HepG2 (cell line): ENCODE results near the gene INO80B. TPM values are rescaled to one million over a fixed set of nuclear protein-coding genes. Genes with fewer than 3 reads are reported as not detected.
A peak's percentile ranks its signal among the peaks of the same experiment; 100 is the strongest.

ENCODE experiments used
- ATF1 ChIP-seq: IDR thresholded peaks from 2 replicates; pipeline ENCODE4 v1.6.1; 2016; ENCODE audit warnings: mild to moderate bottlenecking, control low read depth
- PHF5A ChIP-seq: IDR thresholded peaks from one replicate; pipeline ENCODE4 v1.6.1; 2018; ENCODE audit warnings: low read depth, missing genetic modification reagents; ENCODE audit not compliant: unreplicated experiment
- SMARCE1 ChIP-seq: fragments of 450-650 bp; IDR thresholded peaks from 2 replicates; pipeline ENCODE4 v1.6.1; 2017; ENCODE audit warnings: borderline replicate concordance
- ZBTB25 ChIP-seq: IDR thresholded peaks from 2 replicates; pipeline ENCODE4 v1.6.1; 2018; ENCODE audit warnings: missing genetic modification reagents
- ZFAT ChIP-seq: sonication (generic); formaldehyde crosslinking; conservative IDR thresholded peaks from 2 replicates; pipeline ENCODE4 v1.8.1; 2023; ENCODE audit warnings: missing genetic modification reagents, inconsistent platforms
- ZGPAT ChIP-seq: IDR thresholded peaks from 2 replicates; pipeline ENCODE4 v1.6.1; 2016; ENCODE audit warnings: mild to moderate bottlenecking
- ZKSCAN5 ChIP-seq: sonication (generic); formaldehyde crosslinking; IDR thresholded peaks from 2 replicates; pipeline ENCODE4 v1.5.1; 2020; ENCODE audit warnings: mild to moderate bottlenecking, missing genetic modification reagents
- ZNF18 ChIP-seq: sonication (generic); formaldehyde crosslinking; IDR thresholded peaks from 2 replicates; pipeline ENCODE4 v1.8.0; 2022; ENCODE audit warnings: mild to moderate bottlenecking, missing genetic modification reagents; ENCODE audit not compliant: insufficient replicate concordance
- ZNF333 ChIP-seq: sonication (generic); formaldehyde crosslinking; IDR thresholded peaks from 2 replicates; pipeline ENCODE4 v1.4.0; 2020; ENCODE audit warnings: mild to moderate bottlenecking, missing genetic modification reagents, borderline replicate concordance
- ZNF468 ChIP-seq: sonication (generic); formaldehyde crosslinking; IDR thresholded peaks from 2 replicates; pipeline ENCODE4 v1.8.0; 2022; ENCODE audit warnings: mild to moderate bottlenecking, moderate library complexity, missing genetic modification reagents
- polyA plus RNA-seq, 8 experiments: library from polyadenylated mRNA; depleted of rRNA in 3 of 8; stranded (reverse) in 7 of 8; unstranded in 1 of 8; fragments of >200 nt; fragmentation: Illumina TruSeq in 4 of 8; extraction: Trizol in 4 of 8; gene quantifications; 2 replicates each; pipeline versions ENCODE4 v1.2.1 to v1.2.3, GENCODE V29; 2011 to 2016; ENCODE audit warnings: low read depth in 4 of 8, missing spikeins in 1 of 8, mixed read lengths in 1 of 8; ENCODE audit not compliant: insufficient read depth in 1 of 8
- total RNA-seq, 5 experiments: library from RNA; depleted of rRNA; stranded (reverse); fragments of >200 nt; fragmentation: Illumina TruSeq; extraction: Trizol; gene quantifications; 2 replicates each; pipeline ENCODE4 v1.2.3, GENCODE V29; 2016; ENCODE audit warnings: low read depth in 1 of 5
- TF ChIP-seq, protein P1 (sequence below): sonication (generic); formaldehyde crosslinking; IDR thresholded peaks from 2 replicates; pipeline ENCODE4 v1.5.0; 2020; ENCODE audit warnings: mild to moderate bottlenecking, missing genetic modification reagents, borderline replicate concordance
- TF ChIP-seq, protein P2 (sequence below): sonication (generic); formaldehyde crosslinking; IDR thresholded peaks from 2 replicates; pipeline ENCODE4 v1.4.0; 2020; ENCODE audit warnings: missing genetic modification reagents, mild to moderate bottlenecking, borderline replicate concordance

INO80B gene
- total and polyA plus RNA-seq, 2 of the 13 experiments (the other 11 are each of a cell fraction or from before 2014, with no cell fraction given) = 6.2 to 14.5 TPM

DNA sequence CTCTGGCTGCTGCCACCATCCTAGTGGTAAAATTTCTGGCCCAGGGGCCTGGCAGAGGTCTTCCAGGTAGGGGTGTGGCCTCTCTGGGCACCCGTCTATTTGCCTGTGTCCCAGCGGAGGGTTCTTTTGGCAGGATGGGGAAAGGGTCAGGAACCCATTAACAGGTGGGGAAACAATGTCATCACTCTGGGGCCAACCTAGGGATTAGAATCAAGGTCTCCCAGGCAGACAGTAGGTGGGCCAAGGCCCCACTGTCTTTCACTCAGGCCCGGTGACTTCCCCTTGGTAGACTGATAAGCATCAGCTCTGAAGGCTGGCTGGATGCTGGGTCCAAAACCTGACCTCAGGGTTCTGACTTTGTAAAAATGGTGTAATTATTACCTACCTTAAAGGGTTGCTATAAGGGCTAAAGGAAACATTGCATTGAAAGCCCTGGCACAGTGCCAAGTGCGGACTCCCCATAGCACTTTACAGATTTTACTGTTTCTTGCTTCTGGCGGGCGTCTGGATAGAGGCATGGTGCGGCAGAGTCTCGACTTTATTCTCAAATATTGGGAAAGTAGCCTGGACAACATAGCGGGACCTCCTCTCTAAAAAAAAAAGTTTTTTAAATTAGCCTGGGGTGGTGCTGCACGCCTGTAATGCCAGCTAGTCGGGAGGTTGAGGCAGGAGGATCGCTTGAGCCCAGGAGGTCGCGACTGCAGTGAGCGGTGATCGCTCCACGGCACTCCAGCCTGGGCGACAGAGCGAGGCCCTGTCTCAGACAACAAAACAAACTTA, 42.3 kb downstream of the INO80B start (continued):
- TF ChIP-seq ZBTB25 (CRISPR knock-in tag) (no peak), ZKSCAN5 (no peak), ZNF468 (CRISPR knock-in tag) (0 out of 2 replicates have a peak, but pooled peaks have one; percentile 39), ZNF333 (CRISPR knock-in tag) (no peak; the same call in 1 of the 2 replicates), SMARCE1 (no peak), ZGPAT (0 out of 2 replicates have a peak, but pooled peaks have one; percentile 28), ATF1 (no peak), PHF5A (CRISPR knock-in tag) (peak; percentile 76), ZFAT (CRISPR knock-in tag) (no peak), ZNF18 (CRISPR knock-in tag) (no peak)
- TF ChIP-seq, protein P1, sequence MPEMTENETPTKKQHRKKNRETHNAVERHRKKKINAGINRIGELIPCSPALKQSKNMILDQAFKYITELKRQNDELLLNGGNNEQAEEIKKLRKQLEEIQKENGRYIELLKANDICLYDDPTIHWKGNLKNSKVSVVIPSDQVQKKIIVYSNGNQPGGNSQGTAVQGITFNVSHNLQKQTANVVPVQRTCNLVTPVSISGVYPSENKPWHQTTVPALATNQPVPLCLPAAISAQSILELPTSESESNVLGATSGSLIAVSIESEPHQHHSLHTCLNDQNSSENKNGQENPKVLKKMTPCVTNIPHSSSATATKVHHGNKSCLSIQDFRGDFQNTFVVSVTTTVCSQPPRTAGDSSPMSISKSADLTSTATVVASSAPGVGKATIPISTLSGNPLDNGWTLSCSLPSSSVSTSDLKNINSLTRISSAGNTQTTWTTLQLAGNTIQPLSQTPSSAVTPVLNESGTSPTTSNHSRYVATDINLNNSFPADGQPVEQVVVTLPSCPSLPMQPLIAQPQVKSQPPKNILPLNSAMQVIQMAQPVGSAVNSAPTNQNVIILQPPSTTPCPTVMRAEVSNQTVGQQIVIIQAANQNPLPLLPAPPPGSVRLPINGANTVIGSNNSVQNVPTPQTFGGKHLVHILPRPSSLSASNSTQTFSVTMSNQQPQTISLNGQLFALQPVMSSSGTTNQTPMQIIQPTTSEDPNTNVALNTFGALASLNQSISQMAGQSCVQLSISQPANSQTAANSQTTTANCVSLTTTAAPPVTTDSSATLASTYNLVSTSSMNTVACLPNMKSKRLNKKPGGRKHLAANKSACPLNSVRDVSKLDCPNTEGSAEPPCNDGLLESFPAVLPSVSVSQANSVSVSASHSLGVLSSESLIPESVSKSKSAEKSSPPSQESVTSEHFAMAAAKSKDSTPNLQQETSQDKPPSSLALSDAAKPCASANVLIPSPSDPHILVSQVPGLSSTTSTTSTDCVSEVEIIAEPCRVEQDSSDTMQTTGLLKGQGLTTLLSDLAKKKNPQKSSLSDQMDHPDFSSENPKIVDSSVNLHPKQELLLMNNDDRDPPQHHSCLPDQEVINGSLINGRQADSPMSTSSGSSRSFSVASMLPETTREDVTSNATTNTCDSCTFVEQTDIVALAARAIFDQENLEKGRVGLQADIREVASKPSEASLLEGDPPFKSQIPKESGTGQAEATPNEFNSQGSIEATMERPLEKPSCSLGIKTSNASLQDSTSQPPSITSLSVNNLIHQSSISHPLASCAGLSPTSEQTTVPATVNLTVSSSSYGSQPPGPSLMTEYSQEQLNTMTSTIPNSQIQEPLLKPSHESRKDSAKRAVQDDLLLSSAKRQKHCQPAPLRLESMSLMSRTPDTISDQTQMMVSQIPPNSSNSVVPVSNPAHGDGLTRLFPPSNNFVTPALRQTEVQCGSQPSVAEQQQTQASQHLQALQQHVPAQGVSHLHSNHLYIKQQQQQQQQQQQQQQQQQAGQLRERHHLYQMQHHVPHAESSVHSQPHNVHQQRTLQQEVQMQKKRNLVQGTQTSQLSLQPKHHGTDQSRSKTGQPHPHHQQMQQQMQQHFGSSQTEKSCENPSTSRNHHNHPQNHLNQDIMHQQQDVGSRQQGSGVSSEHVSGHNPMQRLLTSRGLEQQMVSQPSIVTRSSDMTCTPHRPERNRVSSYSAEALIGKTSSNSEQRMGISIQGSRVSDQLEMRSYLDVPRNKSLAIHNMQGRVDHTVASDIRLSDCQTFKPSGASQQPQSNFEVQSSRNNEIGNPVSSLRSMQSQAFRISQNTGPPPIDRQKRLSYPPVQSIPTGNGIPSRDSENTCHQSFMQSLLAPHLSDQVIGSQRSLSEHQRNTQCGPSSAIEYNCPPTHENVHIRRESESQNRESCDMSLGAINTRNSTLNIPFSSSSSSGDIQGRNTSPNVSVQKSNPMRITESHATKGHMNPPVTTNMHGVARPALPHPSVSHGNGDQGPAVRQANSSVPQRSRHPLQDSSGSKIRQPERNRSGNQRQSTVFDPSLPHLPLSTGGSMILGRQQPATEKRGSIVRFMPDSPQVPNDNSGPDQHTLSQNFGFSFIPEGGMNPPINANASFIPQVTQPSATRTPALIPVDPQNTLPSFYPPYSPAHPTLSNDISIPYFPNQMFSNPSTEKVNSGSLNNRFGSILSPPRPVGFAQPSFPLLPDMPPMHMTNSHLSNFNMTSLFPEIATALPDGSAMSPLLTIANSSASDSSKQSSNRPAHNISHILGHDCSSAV (CRISPR knock-in tag) = no peak
- TF ChIP-seq, protein P2, sequence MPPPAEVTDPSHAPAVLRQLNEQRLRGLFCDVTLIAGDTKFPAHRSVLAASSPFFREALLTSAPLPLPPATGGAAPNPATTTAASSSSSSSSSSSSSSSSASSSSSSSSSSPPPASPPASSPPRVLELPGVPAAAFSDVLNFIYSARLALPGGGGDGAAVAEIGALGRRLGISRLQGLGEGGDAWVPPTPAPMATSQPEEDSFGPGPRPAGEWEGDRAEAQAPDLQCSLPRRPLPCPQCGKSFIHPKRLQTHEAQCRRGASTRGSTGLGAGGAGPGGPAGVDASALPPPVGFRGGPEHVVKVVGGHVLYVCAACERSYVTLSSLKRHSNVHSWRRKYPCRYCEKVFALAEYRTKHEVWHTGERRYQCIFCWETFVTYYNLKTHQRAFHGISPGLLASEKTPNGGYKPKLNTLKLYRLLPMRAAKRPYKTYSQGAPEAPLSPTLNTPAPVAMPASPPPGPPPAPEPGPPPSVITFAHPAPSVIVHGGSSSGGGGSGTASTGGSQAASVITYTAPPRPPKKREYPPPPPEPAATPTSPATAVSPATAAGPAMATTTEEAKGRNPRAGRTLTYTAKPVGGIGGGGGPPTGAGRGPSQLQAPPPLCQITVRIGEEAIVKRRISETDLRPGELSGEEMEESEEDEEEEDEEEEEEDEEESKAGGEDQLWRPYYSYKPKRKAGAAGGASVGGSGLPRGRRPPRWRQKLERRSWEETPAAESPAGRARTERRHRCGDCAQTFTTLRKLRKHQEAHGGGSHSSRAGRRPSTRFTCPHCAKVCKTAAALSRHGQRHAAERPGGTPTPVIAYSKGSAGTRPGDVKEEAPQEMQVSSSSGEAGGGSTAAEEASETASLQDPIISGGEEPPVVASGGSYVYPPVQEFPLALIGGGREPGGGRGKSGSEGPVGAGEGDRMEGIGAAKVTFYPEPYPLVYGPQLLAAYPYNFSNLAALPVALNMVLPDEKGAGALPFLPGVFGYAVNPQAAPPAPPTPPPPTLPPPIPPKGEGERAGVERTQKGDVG = no peak
